GM21786 (cell line): Measurements from ENCODE around the gene GPRASP2.
A peak's percentile ranks its signal among the peaks of the same experiment; 100 is the strongest.
"Not testable (repeated sequence)": the region's sequence is repeated elsewhere in the genome, so short reads cannot be mapped to it uniquely, and the experiment has no call there.

Source experiments
- ATAC-seq: cut with Tn5 transposase; IDR thresholded peaks from one replicate; pipeline ENCODE4 v1.9.1; 2021; ENCODE audit not compliant: unreplicated experiment

GPRASP2 gene

GRCh38 chrX:102712216-102712966 lies at the start of gene GPRASP2:
TSS of gene GPRASP2 (plus strand) at chrX:102712448. CDS start at chrX:102714870, 2,422 bp downstream.
- peak; percentile 37 for ATAC-seq

GRCh38 chrX:102663820-102664219 lies 48.4 kb upstream of the GPRASP2 start:
- not testable (repeated sequence) for ATAC-seq

GRCh38 chrX:102667034-102667433 lies 45.2 kb upstream of the GPRASP2 start:
- ATAC-seq, result not testable (repeated sequence)

DNA sequence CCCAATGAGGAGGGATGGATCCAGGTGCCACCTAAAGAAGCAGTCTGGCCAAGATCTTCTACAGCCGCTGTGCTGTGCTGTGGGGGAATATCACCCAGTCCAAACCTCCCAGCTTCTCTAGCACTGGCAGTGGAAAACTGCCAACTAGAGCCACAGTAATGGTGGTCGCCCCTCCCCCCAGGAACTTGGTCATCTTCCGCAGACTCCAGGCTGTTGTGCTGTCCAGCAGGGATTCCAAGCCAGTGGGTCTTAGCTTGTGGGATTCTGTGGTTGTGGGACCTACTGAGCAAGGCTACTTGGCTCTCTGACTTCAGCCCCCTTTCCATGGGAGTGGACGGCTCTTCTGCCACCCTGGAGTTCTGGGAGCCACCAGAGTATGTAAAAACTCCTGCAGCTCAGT lies 42.7 kb upstream of the GPRASP2 start:
- no peak for ATAC-seq

DNA sequence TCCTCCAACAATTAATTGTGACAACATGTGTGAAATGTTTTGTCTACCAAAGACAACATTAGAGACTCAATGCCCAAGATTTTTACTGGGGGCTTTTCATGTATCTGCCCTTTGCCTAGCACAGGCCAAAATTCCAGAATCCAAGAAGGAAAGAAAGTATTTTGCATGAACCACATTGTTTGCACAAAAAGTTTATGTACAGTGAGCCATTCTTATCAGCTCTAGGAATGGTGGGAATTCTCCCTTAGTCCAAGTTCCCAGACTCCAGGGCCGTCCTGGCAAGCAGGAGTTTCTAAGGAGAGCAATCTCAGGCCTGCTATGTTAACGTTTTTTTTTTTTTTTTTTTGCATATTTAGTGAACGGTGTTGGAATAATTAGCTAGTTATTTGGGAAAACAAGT lies 39.4 kb upstream of the GPRASP2 start:
- ATAC-seq, result no peak

DNA sequence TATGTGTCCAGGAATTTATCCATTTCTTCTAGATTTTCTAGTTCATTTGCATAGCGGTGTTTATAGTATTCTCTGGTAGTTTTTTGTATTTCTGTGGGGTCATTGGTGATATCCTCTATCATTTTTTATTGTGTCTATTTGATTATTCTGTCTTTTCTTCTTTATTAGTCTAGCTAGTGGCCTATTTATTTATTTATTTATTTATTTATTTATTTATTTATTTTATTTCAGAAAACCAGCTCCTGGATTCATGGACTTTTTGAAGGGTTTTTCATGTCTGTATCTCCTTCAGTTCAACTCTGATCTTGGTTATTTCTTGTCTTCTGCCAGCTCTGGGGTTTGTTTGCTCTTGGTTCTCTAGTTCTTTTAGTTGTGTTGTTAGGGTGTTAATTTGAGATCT lies 34.8 kb upstream of the GPRASP2 start:
- not testable (repeated sequence) for ATAC-seq

DNA sequence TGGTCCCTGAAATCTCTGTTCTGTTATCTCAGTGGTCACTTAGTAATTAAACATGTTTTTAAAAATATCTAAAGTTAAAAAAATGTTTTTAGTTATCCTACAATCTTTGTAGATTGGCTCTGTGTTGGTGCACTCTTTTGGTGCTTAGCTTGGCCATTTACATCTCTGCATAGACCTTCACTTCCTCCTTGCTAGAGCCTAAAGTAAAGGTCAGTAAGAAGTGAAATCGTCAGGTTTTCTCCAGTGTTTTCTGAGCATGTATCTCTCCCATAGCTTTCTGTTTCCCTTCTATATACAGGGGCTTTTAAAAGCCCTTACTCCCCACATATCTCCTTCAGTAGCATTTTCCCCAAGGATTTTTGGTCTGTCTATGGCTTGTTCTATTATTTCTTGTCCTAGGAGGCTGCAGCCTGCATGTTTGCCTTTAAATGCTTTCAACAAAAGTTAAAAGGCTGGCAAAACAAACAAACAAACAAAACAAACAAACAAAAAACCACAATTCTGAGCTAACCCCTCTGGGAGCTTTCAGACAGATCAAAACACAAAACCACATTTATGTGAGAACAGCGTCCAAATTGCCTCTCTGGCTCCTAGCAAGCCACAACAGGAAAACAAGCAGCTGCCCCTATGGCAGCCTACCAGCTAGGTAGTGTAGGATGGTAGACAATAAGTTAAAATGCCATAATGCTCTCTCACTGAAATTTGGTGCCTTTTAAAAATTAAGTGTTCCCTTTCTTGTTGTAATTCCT lies 27.3 kb upstream of the GPRASP2 start:
- no peak for ATAC-seq

DNA sequence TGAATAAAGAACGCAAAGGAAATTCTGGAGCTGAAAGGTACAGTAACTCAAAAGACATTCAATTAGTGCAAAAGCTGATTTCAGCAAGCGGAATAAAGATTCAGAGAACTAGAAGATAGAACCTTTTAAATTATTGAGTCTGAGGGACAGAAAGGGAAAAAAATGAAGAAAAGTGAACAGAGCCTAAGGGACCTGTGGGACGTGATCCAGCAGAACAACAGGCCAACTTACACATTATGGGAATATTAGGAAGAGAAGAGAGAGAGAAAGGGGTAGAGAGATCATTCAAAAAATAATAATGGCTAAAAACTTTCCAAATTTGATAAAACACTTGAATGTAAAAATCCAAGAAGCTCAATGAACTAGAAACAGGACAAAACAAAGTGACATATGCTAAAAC lies 17.5 kb upstream of the GPRASP2 start:
- ATAC-seq, result no peak

DNA sequence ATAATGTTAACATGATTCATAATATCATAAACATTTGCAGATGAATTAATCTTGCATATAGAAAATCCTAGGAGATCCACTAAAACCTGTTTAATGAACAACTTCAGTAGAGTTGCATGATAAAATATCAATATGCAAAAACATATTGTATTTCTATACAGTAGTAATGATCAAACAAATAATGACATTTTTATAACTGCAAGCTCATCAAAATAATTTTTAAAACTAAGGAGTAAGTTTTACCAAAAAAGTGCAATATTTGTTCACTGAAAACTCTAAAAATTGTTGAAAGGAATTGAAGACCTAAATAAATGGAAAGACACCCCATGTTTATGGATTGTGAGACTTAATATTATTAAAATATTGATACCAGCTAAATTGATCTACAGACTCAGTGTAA lies 15.9 kb upstream of the GPRASP2 start:
- no peak for ATAC-seq

DNA sequence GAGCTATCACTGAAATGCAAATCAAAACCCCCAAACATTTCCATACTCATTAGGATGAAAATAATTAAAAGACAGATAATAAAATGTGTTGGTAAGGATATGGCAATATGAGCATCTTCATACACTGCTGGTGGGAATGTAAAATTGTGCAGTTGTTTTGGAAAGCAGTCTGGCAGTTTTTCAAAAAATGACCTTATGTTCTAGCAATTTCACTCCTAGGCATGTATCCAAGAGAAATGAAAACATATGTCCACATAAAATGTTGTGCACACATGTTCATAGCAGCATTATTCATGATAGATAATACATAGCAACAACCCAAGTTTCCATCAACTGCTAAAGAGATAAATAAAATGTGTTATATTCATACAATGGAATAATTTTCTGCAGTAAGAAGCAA lies 14.8 kb upstream of the GPRASP2 start:
- no peak for ATAC-seq

DNA sequence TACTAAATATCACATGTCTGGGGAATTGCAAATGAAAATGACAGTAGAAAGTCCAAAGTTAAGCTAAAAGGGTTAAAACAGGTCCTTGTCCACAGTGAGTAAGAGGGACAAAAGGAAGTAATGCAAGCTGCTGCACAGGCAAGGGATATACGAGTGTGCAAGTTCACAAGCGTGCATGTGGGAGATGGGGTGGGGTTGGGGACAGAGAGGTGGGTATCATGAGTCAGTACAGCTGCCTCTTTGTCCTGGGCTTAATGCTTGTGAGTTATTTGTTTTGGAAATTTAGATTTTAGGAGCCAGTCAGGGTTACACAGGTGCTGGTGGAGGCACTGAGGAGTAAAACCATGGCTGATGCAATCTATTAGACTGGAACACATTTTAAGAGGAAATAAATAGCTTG lies 3.3 kb upstream of the GPRASP2 start:
- no peak for ATAC-seq

GRCh38 chrX:102711872-102712215 lies 404 bp upstream of the GPRASP2 start:
- ATAC-seq, result no peak

DNA sequence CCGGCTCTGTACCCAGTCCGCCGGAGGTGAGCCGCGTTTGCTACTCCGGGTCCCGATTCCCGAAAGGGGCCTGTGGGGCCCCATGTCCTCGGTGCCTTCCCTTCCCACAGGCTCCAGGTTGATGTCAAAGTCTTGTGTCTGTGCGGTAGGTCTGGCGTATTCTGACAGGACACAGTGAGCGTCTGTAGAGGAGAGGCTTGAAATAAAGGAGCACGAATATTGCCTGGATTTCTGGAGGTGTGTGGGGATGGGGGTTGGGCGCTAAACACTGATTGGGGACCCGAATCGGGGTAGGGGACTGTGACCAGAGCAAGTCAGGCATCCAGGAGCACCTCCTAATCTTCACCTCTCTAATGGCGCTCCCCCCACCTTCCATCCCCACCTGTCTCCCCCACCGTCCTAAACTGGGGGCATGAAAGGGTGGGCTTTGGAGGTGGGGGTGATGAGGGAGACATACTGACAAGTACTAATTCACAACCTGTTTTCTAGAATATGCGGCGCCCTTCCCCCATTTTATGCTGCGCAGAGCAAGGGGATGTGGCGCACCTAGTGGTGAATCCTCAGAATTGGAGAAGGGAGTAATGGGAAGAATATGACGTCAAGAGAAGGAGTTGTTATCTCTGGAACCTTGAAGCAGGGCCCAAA lies 855 bp downstream of the GPRASP2 start:
- peak; percentile 41 for ATAC-seq

DNA sequence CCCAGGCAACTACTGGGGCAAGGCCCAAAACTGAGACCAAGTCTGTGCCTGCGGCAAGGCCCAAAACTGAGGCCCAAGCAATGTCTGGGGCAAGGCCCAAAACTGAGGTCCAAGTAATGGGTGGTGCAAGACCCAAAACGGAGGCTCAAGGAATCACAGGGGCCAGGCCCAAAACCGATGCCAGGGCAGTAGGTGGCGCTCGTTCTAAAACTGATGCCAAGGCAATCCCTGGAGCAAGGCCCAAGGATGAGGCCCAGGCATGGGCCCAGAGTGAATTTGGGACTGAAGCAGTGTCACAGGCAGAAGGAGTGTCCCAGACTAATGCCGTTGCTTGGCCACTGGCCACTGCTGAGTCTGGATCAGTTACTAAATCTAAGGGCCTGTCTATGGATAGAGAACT lies 2.7 kb downstream of the GPRASP2 start:
- ATAC-seq, result no peak

DNA sequence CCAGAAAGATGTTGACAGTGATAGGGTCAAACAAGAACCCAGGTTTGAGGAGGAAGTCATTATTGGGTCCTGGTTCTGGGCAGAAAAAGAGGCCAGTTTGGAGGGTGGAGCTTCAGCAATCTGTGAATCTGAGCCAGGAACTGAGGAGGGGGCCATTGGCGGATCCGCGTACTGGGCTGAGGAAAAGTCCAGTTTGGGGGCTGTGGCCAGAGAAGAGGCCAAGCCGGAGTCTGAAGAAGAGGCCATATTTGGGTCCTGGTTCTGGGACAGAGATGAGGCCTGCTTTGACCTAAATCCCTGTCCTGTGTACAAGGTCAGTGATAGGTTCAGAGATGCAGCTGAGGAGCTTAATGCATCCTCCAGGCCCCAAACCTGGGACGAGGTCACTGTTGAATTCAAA lies 3.7 kb downstream of the GPRASP2 start:
- no peak for ATAC-seq

- peak; percentile 98 for ATAC-seq
Measured at GRCh38 chrX:102720237-102721168, 8.3 kb downstream of the GPRASP2 start, which contains the start of gene GPRASP3. TSS of gene GPRASP3 (plus strand) at chrX:102720743. CDS start at chrX:102748996, 28,253 bp downstream.

DNA sequence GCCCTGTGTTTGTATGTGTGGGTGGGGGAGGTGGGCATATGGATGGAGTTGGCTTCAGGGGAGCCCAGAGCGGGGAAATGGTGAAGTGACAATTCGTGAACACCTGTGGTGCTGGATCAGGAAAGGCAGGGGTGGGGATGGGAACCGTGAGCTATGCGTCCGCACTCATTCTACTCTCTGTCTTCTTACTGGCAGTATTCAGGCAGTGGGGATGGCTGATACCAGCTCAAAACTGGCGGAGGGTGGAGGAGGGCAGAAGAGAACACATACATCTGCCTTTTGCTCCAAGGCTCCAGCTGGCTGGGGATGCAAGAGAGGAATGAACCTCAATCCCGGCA lies 8.9 kb downstream of the GPRASP2 start:
- not testable (repeated sequence) for ATAC-seq

DNA sequence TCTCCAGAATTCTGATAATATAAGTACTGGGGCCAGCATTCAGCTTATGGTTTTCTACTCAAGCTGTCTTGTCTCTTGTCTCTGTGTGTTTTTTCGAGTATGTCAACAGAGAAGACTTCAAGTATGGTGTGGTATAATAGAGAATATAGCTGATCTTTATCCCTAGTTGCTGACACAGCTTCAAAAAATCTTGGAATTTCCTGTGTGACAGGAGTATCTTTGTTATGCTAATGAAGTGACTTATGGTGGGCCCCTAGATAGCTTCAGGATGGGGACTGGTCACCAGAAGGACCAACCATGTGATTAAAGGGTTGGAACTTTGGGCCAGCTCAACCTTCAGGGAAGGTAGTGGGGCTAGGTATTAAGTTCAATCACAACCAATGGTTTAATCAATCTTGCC lies 11.2 kb downstream of the GPRASP2 start:
- ATAC-seq, result no peak

DNA sequence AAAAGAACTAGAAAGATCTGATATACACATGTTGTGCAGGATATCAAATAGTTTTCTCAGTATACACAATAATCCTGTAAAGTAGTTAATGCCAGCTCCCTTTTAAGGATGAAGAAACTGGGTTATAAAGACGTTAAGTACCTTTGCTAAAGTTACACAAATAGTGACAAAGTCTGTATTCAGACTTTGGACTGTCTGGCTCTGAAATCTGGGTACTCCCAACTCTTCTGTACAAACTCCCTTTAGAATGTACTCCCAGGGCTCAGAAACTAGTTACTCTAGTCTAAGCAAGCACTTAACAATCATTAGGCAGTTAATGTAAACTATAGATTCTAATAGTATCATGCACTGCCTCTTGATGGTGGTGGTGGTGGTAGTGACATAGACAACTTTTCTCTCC lies 15.5 kb downstream of the GPRASP2 start:
- ATAC-seq, result no peak

- ATAC-seq, result no peak
Measured at GRCh38 chrX:102728646-102729045, 16.4 kb downstream of the GPRASP2 start.

DNA sequence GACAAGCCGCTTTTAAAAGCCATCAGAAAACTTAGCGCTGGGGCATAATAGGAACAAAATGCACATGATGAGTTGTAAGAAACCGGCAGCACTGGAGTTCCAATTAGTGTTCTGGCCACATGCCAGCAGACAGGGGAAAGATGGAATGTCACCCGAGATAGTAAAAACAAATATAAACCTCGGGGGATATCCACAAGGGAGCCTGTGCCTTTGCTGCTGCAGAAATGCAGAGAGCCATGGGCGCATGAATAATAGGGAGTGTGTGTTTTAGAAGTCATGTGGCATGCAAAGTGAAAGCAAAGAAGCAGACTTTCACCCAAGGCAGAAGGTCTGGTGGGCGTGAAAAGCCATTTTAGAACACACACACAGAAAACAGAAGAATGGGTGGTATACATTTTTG lies 27.4 kb downstream of the GPRASP2 start:
- ATAC-seq, result no peak
